ENCODE measurements around the gene USP47. TPM values are rescaled to one million over a fixed set of nuclear protein-coding genes. Genes with fewer than 3 reads are reported as not detected.

Gene USP47
- total and polyA plus RNA-seq, 2 of the 8 experiments (the other 6 are each of a cell fraction or from before 2014, with no cell fraction given), result 4.2 to 21.3 TPM

- Histone ChIP-seq H3K4ac (replicated peaks; ENCODE audit: insufficient read length, low read depth, low read length) (no peak overlapping the region), H2AK5ac (ENCODE audit: low read depth, low read length) (no peak overlapping the region), H3K4me1 (replicated peaks in 1 of 4; ENCODE audit: control insufficient read depth in 3 of 4, insufficient read depth in 4 of 4, low read length in 3 of 4) (no peaks in the 10 kb centered on the region), H4K20me1 (replicated peaks in 1 of 2; ENCODE audit: control insufficient read depth in 1 of 2, insufficient read depth in 2 of 2, low read length in 2 of 2) (peaks cover 0 to 3% of the 10 kb centered on the region in 2 experiments), H4K91ac (replicated peaks; ENCODE audit: insufficient read length, low read length) (no peak overlapping the region), H2AFZ (ENCODE audit: low read length) (no peak overlapping the region), H2BK5ac (ENCODE audit: low read depth, low read length) (no peak overlapping the region), H3K36me3 (ENCODE audit: control insufficient read depth in 2 of 4, insufficient read depth in 4 of 4, low read length in 3 of 4) (peaks cover 0 to 28% (median 3%) of the 10 kb centered on the region in 4 experiments; a peak in 4 of 8 replicates), H2BK120ac (replicated peaks; ENCODE audit: low read depth, low read length) (no peak overlapping the region), H3K9me3 (ENCODE audit: insufficient read depth in 2 of 2, low read depth in 1 of 2, low read length in 1 of 2) (no peaks in the 10 kb centered on the region), H3K27ac (ENCODE audit: low read depth, low read length) (no peak overlapping the region), H3K14ac (ENCODE audit: insufficient read length) (no peak overlapping the region), H3K79me2 (ENCODE audit: control insufficient read depth in 1 of 2, insufficient read depth in 2 of 2, low read length in 2 of 2) (no peaks in the 10 kb centered on the region), H2BK15ac (ENCODE audit: low read length) (no peak overlapping the region), H3K79me1 (ENCODE audit: low read depth, low read length) (no peaks in the 10 kb centered on the region), H3K4me2 (ENCODE audit: insufficient read depth in 1 of 2, low read depth in 2 of 2, low read length in 2 of 2) (no peak overlapping the region), H3K4me3 (ENCODE audit: extremely low read depth in 1 of 4, insufficient read depth in 2 of 4, low read depth in 3 of 4, low read length in 4 of 4) (no peak overlapping the region), H2BK20ac (ENCODE audit: low read length) (no peak overlapping the region), H4K5ac (ENCODE audit: insufficient read length, low read depth, low read length) (no peak overlapping the region), H3K56ac (replicated peaks; ENCODE audit: insufficient read length, low read depth, low read length) (no peak overlapping the region), H3K23me2 (ENCODE audit: low read depth, low read length) (no peaks in the 10 kb centered on the region), H3K18ac (ENCODE audit: extremely low read depth, low read length) (no peak overlapping the region), H3K23ac (ENCODE audit: insufficient read length) (no peak overlapping the region), H3K9ac (replicated peaks in 1 of 4; ENCODE audit: extremely low read depth in 1 of 4, low read depth in 3 of 4, low read length in 3 of 4) (no peak overlapping the region), H2BK12ac (ENCODE audit: low read depth, low read length) (no peak overlapping the region), H3K27me3 (replicated peaks in 1 of 4; ENCODE audit: control insufficient read depth in 3 of 4, extremely low read depth in 1 of 4, insufficient read depth in 3 of 4, low read length in 3 of 4) (no peaks in the 10 kb centered on the region), H4K8ac (ENCODE audit: extremely low read depth, insufficient read depth, low read length) (no peak overlapping the region)
- CTCF ChIA-PET (ENCODE audit: partially characterized antibody), result interaction anchor here (0.6 to 1.1 kb wide), 2 partner anchors 12 to 44 kb away, joined by 3 to 4 read pairs; no protein-coding TSS in a partner anchor
- FAIRE-seq, result no peak
- no peak for DNase-seq (ENCODE audit: low read depth in 1 of 2, low spot score in 2 of 2)
- TF ChIP-seq HDAC6 (IDR thresholded peaks at IDR 0.05; ENCODE audit: low read depth, low read length) (no peak), MAFK (IDR thresholded peaks at IDR 0.05; ENCODE audit: low read depth, low read length) (no peak), SIRT6 (IDR thresholded peaks at IDR 0.05; ENCODE audit: low read length) (no peak), GABPA (IDR thresholded peaks at IDR 0.05; ENCODE audit: borderline replicate concordance, insufficient read depth, low read length) (no peak), SAP30 (IDR thresholded peaks at IDR 0.05; ENCODE audit: insufficient read depth, insufficient replicate concordance, low read length) (no peak), ASH2L (IDR thresholded peaks at IDR 0.05; ENCODE audit: low read length) (no peak), POLR2A (IDR thresholded peaks at IDR 0.05; ENCODE audit: control extremely low read depth in 1 of 2, low read depth in 2 of 2, low read length in 2 of 2) (no peak), EGR1 (IDR thresholded peaks at IDR 0.05; ENCODE audit: borderline replicate concordance, low read depth, low read length) (no peak), SIX5 (IDR thresholded peaks at IDR 0.05; ENCODE audit: low read depth, low read length) (no peak), SUZ12 (IDR thresholded peaks at IDR 0.05; ENCODE audit: low read length) (no peak), POU5F1 (IDR thresholded peaks at IDR 0.05; ENCODE audit: low read depth, low read length) (no peak), HDAC2 (IDR thresholded peaks at IDR 0.05; ENCODE audit: borderline replicate concordance in 1 of 2, low read depth in 2 of 2, low read length in 2 of 2) (no peak)
- TF ChIP-seq, protein P1, sequence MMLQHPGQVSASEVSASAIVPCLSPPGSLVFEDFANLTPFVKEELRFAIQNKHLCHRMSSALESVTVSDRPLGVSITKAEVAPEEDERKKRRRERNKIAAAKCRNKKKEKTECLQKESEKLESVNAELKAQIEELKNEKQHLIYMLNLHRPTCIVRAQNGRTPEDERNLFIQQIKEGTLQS (IDR thresholded peaks at IDR 0.05; ENCODE audit: insufficient read depth, low read depth, low read length), result no peak
- POLR2A ChIA-PET (ENCODE audit: partially characterized antibody), result no interaction called here
- WGBS, 2 experiments (ENCODE audit: extremely low coverage in 1 of 2, insufficient coverage in 1 of 2, insufficient read length in 1 of 2, insufficient replicate concordance in 2 of 2, low coverage in 1 of 2, low lambda C conversion rate in 2 of 2, missing lambda C conversion rate in 1 of 2), result 88% methylated on average over 5 of the region's 5 CpGs; no CpG with 5 or more reads in 1 of the 2 experiments
These were observed 102.7 kb downstream of the USP47 start for GRCh38 chr11:11944444-11944843.
